NCI-H1105 treated with DMSO at 0.1 percent for 48 hours (cell line): Measurements from ENCODE around the gene FRS2.

ENCODE experiments used
- DNase-seq: peaks from one replicate; lab custom pipeline; 2025; lab: John Stamatoyannopoulos, UW

FRS2 gene

DNA sequence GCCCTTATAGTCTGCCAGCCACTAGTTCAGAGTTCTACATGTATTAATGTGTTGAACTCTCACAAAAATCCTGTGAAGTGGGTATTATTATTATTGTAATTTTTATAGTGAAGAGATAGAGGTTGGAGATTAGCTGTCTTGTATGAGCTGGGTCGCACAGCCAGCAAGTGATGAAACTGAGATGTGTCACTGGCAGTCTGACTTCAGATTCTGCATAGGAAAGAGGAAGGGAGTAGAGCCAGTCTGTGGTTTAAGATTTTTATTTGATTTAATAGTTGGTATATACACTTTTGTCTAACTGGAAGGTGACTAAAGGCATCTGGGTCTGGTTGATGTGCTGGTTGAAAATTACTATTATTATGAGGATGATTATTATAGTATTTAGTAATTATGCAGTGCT is 5.8 kb upstream of the FRS2 start:
- DNase-seq, result no peak

DNA sequence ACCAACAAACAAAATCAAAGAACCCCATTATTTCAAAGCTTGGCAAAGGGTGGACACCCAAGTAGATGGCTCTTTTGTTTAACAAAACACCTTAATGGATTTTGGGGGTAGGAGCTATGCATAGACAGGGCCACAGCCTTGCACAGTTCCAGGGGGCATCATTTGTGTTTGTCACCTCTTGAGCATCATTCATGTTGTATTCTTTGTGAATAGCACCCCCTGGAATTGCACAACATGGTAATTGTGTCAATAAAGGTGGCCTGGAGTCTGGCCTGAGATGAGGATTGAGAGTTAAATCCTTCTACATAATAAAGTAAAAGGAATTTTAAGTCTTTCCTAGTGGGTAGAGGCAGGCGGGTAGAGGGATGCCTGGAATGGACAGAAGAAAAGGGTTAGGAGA is 3.3 kb upstream of the FRS2 start:
- no peak for DNase-seq

DNA sequence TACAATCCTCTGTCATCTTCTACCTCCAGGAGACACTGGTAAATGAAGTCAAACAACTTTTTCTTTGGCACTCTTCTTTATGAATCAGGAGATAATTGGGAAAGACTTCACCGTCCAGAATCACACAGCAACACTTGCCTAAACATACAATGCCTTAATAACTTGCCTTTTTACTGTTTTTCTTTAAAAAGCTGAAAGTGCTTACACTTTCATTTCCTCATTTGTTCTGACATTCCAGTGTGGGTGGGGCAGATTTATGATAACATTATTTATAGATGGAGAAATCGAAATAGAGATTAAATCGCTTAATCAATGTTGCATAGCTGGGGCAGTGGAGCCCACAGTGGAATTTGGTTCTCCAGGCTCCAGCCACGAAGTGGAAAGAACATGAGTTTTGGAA is 2.8 kb upstream of the FRS2 start:
- DNase-seq, result no peak

DNA sequence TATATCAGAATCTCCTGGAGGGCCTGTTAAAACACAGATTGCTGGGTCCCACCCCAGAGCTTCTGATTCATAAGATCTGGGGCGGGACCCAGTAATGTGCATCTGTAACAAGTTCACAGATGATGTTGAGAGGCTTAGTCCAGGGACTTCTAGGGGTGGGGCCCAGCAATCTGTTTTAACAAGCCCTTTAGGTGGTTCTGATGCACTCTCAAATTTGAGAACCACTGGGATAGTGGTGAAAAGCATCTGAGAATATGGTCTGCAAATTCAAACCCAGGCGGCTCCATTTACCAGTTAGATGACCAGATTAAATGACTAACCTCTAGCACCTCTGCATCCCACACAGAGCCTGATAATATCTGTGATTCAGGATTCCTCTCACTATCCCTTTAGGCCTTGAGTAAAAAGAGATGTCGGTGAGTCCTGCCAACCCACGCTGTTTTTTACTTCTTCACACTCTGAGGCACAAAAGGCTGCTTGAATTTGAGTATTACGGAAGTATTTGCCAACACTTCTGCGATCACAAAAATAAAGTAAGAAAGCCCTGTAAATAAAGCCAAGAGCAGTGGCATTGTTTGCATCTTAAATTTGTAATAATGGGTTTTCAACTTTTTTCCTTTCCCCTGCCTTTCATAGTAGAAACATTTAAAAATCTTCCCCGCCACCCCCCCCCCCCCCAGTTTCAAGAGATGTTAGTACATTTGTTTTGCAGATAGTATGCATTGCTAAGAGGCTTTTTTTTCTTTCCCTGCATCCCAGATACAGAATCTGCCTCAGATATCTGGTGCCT is 1.8 kb upstream of the FRS2 start:
- no peak for DNase-seq

DNA sequence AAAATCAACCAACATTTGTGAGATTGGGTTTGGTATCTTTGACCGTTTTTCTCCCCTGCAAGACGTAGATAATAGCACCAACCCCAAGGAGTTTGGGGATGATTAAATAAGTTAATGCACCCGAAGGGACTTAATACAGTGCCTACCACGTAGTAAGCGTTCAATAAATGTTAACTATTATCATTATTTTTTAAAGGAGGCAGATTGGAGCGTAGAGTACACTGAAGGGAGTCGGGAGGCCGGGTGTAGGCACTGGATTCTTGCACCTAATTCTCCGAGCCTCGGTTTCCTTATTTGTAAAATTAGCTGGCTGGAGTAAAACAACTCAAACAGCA is 367 bp upstream of the FRS2 start:
- DNase-seq, result no peak

DNA sequence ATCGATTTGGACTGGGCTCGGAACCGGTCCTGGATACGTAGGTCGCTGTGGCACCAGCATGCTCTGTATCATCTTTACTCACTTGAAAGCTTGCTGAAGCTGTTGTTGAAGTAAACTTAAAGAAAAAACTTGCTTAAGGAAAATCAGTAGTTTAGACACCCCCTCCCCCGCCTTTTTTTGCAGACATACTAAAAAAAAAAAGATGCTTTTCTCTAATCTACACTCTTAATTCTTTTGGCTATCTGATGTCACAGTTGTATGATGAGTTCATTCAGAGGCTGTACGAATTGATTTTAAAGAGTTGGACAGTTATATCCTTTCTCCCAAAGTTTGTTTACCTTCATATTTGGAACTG is 865 bp downstream of the FRS2 start:
- DNase-seq, result no peak

DNA sequence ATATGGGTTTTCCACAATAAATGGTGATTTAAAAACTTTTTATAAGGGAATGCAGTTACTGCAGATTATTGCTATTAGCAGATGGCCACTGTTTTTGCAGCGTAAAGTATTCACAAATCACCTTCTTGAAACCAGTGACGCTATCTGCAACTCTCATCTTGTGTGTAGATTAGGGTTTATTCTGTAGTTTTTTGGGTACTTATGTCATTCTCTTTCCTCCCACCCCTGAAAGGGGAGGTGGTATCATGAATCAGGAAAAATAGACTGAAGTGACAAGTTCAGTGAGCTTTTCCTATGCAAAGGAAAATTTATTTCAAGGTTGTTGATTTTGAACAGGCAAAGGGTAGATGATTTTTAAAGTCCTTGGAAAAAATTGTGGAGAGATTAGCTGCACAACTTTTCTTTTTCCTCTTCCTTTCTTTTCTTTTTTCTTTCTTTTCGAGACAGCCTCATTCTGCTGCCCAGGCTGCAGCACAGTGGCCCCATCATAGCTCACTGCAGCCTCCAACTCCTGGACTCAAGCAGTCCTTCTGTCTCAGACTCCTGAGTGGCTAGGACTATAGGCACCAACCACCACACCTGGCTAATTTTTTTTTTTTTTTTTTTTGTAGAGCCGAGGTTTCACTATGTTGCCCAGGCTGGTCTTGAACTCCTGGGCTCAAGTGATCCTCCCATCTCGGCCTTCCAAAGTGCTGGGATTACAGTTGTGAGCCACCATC is 1.6 kb downstream of the FRS2 start:
- DNase-seq, result no peak

DNA sequence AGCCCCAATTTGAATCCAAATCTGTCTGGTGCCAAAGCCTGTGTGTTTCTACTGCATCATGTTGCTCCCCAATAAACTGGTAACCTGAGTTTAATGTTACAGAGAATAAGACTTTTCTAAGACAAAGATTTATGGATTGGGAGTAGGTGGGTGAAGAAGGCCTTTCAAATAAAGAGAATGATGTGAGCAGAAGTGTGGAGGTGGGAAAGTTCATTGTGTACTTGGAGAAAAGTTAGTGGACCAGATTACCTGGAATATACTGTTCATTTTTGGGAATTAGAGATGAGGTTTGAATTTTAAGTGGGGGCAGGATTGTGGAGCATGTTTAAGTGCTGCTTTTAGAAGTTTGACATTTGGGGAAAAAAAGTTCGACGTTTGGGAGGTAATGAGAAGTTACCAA is 3.1 kb downstream of the FRS2 start:
- DNase-seq, result no peak

DNA sequence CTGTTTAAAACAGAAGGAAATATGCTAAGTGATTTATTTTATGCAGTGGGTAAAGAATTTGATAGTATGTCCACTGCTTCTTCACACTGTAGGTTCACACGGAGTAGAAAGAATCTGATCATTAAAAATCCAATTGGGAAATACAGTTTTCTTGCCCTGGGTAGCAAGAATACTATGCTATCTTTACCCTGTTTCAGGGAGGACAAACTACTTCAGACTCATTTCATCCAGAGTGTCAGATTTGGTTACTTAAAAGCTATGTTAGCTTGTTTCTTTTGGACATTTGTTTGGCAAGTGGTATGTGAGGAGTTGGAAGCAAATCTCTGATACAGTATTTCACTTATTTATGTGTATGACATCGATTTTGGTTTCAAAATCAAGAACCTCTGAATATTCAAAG is 4.3 kb downstream of the FRS2 start:
- no peak for DNase-seq

DNA sequence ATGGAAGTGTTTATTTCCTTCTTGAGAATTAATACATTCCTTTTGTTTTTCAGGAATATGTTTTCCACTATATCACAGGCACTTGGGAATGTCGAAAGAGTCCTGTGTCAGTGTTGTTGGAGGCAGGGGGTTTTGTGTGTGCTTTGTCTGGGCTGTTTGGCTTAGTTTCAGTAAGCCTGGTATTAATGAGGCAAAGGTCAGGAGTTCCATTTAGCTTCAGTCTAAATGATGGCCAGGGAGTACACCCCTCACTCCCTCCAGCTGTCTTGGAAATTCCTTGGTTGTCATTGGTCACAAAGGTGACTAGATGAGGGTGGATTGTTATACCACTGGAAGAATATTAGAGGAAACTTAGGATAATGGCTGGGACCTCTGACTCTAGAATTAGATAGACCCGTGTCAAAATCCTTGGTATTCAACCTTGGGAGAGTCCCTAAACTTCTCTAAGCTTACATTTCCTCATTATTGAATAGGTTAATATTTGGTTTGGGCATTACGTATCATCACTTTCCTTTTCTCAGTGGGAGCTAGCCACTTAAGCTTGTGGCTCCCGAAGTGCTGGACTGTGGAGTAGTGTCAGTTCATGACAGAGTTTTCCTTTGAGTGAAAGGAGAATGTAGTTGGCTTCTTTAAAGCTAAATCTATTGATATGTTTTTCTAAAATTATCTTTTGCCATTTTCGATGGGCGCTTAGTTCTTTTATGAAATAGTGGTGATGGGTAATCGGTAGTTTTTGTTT is 5.2 kb downstream of the FRS2 start:
- no peak for DNase-seq

DNA sequence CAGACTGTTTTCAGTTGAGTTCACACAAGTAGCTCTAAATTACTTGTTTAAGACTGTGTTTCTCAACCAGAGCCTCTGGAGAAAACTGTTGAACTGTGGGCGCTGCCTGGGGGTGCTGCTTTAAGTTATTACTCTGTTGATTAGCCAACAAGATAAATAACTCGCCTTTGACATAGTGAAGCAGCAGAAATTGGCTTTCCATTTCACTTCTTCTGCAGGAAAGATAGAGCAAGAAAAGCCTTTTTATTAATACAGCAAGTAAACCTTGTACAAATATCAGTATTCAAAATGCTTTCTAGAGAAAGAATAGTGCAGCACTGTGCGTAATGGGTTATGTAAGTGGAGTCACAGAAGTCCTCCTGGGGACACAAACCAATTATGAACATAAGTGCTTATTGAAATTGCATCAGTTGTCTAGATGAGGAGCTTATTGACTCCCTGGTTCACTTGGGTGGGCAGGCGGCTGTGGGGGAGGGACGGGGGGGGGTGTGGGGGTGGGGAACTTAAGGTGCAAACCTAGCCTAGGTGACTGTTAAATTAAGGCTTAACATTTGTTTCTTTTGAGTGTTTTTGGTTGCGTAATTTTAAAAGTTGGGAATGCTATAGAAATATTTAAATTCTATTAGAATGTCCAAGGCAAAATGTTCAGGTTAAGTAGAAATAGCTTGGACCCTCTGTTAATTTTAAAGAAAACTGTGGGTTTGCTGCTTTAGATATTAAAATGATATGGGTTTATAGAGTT is 6.3 kb downstream of the FRS2 start:
- peak; percentile 17 for DNase-seq

DNA sequence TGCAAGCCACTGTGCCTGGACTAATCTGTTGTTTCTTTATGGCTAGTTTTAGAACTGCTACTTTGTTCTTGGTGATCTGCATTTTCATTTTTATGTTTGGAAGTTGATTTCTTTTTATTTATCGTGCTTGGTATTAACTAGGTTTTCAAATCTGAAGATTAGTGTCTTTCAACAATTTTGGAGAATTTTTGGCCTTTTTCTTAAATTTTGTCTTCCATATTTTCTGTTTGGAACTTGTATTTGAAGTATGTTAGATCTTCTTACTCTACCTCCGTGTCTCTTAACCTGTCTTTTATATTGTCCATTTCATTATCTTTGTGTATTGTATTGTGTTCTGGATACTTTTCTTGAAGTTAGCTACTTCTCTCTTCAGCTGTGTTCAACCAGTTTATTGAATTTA is 9.5 kb downstream of the FRS2 start:
- DNase-seq, result no peak

DNA sequence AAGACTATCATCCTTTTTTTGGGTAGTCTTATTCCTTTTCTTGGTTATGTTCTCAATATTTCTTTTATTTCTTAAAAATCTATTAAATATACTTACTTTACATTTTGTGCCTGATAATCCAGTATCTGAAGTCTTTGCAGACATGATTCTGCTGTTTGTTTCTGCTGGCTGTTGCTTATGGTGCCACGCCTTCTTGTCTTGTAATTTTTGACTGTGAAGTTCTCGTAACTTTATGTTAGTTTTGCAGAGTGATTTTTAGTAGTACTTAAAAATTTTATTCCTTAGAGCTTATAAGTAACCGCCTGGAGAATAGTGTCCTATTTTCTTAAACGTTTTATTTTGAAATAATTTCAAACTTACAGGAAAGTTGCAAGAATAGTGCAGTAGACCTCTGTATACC is 10.5 kb downstream of the FRS2 start:
- no peak for DNase-seq

DNA sequence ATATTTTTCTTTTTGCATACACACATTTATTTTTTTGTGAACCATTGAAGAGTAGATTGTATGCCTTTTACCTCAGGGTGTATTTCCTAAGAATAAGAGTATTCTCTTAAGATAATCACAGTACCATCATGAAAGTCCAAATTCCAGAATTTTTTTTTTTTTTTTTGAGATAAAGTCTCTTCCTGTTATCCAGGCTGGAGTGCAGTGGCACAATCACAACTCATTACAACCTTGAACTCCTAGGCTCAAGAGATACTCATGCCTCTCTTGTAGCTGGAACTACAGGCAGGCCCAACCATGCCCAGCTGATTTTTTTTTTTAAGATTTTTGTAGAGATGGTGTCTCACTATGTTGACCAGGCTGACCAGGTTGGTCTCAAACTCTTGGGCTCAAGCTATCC is 10.9 kb downstream of the FRS2 start:
- no peak for DNase-seq

DNA sequence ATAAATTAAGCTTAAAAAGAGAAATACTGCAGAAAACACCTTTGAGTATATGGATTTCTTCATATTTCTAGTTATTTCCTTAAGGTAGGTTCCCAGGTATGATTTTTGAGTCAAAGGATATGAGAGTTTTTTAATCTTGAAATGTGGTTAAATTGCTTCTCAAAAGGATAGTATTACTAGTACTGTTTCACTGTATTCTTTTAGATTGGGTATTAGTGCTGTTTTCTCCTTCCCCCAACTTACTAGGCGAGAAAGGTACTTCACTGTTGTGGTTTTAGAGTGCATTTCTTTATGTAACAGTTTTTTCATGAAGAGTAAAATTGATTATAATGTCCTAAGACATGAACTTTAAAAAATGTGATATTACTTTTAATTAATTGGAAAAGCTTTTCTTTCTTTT is 13.5 kb downstream of the FRS2 start:
- DNase-seq, result no peak

DNA sequence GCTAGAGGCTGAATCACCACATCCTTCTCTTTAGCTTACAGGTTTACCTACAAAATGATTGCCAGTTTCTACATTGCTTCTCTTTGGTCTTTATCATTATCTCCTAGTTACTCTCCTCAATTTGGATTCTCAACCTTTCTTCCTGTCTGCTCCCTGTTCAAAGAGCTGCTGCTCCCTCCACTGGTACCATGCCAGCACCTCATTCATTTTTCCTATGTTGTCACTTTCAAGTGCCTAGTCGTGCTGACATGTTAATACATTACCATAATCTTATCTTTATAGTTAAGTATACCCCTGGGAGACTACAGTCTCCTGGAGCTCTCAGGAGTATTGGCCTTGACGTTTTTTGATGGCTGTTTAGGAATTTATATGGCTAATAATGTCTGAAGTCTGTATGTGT is 14.2 kb downstream of the FRS2 start:
- no peak for DNase-seq

DNA sequence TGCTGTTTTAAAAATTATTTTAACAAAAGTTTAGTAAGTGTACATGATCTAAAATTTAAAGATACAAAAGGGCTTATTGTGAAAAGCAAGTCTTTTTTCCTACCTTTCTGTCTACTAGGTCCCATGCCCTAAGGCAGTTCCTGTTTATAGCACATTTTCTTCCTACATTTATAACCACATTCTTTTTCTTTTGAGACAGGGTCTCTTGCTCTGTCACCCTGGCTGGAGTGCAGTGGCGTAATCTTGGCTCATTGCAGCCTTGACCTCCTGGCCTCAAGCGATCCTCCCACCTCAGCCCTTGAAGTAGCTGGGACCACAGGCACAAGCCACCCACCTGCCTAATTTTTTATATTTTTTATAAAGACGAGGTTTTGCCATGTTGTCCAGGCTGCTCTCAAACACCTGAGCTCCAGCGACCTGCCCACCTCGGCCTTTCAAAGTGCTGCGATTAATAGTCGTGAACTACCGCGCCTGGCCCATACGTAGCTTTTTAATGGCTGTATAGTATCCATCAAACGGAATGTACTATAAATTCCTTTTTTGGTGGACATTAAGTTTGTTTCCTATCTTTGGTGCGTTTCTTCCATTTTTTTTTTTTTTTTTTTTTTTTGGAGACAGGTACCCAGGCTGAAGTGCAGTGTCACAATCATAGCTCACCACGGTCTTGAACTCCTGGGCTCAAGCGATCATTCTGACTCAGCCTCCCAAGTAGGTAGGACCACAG is 20.9 kb downstream of the FRS2 start:
- DNase-seq, result no peak

DNA sequence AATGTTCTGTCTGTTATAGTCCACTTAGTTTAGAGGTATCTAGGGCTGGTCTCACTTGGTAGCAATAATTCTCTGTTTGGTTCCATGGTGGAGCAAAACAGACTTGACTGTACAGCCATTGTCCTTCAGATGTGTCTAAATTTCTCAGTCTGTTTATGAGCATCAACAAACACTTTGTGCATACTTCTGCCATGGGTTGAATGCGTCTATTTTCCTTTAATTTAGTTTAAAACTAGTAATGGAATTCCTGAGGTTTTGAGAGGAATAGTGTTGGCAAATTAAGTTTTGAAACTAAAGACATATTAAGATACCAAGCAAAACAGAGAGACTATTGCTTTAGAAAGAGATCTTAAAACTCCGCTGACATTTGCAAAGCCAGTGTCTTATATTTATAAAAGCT is 22.6 kb downstream of the FRS2 start:
- DNase-seq, result no peak

DNA sequence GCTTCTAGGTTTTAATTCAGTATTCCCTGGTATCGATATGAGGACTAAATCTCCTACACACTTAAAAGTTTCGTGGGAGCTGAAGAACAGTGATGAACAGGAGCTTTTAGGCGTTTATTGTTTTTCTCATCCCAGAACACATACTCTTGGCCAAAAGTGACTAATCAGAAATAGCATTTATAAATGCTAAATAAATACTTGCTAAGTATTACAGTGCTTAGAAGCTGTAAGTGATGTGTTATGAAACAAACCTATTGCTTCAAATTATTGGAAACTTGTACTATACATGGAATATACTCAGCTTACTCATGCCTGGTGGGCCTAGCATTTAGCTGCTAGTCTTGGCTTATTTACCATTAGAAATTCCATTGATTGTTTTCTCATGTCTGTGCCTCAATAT is 24.9 kb downstream of the FRS2 start:
- no peak for DNase-seq

DNA sequence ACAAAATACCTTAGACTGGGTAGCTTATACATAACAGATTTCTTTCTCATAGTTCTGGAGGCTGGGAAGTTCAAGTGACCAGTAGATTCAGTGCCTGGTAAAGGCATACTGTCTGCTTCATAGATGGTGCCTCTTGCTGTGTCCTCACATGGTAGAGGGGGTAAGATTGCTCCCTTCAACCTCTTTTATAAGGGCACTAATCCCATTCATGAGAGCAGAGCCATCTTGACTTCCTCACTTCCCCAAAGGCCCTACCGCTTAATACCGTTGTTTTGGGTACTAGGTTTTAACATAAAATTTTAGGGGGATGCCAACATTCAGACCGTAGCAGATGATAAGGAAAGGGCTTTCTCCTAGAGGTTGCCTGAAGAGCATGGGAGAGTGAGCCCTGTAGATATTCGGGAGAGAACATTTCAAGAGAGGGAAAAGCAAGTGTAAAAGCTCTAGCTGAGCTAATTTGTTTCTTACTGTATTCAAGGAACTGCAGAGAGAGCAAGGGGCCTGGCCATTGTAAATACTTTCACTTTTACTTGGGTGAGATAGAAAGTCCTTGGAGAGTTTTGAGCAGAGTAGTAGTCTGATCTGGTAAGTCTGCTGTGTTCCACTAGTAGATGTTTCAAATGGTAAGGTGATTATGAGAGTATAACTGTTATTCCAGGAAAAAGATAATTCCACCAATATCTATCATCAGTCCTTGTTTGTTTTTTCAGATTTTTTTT is 27.3 kb downstream of the FRS2 start:
- no peak for DNase-seq

DNA sequence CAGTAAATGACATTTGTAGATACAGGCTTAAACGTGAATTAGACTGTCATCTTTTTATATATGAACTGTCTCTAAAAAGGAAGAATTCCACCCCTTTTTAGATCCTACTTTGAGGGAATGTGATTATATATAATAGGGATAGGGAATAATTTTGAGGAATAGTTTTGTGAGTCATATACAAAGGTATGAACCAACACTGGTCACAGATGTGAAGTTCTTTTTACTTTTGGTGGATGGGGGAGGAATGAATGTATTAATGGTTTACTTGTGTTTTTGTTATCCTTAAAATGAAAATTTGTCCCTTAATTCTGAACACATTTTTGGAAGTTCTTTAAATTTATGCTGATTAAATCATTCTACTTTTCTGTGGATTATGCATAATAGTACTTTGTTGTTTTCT is 30.4 kb downstream of the FRS2 start:
- DNase-seq, result no peak
